Epidermal melanocyte (primary cell): ENCODE data around the gene FDXR.
"Not testable (repeated sequence)": the region's sequence is repeated elsewhere in the genome, so short reads cannot be mapped to it uniquely, and the experiment has no call there.

Source experiments
- DNase-seq: peaks from one replicate; pipeline ENCODE4 v3.0.0; 2011; ENCODE audit warnings: low spot score; ENCODE audit not compliant: insufficient read length

FDXR gene

GRCh38 chr17:74873037-74873873 lies 461 bp upstream of the FDXR start:
- DNase-seq = peak; percentile 100

- no peak for DNase-seq
Measured at GRCh38 chr17:74871356-74872076, 1.3 kb downstream of the FDXR start.

- no peak for DNase-seq
Measured at GRCh38 chr17:74870512-74870911, 2.3 kb downstream of the FDXR start.

- not testable (repeated sequence) for DNase-seq
Measured at GRCh38 chr17:74870028-74870427, 2.8 kb downstream of the FDXR start.

GRCh38 chr17:74868908-74869255 lies 3.9 kb downstream of the FDXR start:
- DNase-seq = no peak

- no peak for DNase-seq
Measured at GRCh38 chr17:74868251-74868907, 4.4 kb downstream of the FDXR start.

- no peak for DNase-seq
Measured at GRCh38 chr17:74866198-74866835, 6.5 kb downstream of the FDXR start.

GRCh38 chr17:74865504-74866197 lies 7.1 kb downstream of the FDXR start:
- DNase-seq = no peak

- peak; percentile 97 for DNase-seq
Measured at GRCh38 chr17:74864866-74865395, 7.9 kb downstream of the FDXR start.

- no peak for DNase-seq
Measured at GRCh38 chr17:74864297-74864865, 8.4 kb downstream of the FDXR start.

GRCh38 chr17:74863420-74864296 lies 9.1 kb downstream of the FDXR start:
- no peak for DNase-seq

- DNase-seq = no peak
Measured at GRCh38 chr17:74862919-74863318, 9.9 kb downstream of the FDXR start.

GRCh38 chr17:74862108-74862901 lies 10.5 kb downstream of the FDXR start:
- peak; percentile 79 for DNase-seq

- no peak for DNase-seq
Measured at GRCh38 chr17:74861662-74862107, 11.1 kb downstream of the FDXR start.

- DNase-seq = no peak
Measured at GRCh38 chr17:74860872-74861661, 11.7 kb downstream of the FDXR start.

GRCh38 chr17:74860229-74860871 lies 12.4 kb downstream of the FDXR start:
- DNase-seq = no peak

- DNase-seq = no peak
Measured at GRCh38 chr17:74859459-74860228, 13.2 kb downstream of the FDXR start, which contains the start of gene GRIN2C. Gene GRIN2C (minus strand): TSS chr17:74859885. CDS start chr17:74855092, 4,793 bp downstream.
